A549 treated with AZD9567 at 1 μM for 4 hours (cell line): ENCODE measurements around the gene GFOD1. TPM values are rescaled to one million over a fixed set of nuclear protein-coding genes. Genes with fewer than 3 reads are reported as not detected.

Experiments used
- total RNA-seq: library from RNA; stranded (reverse); fragments of 200-300 nt; extraction: Qiagen RNA extraction; gene quantifications from 5 replicates; pipeline ENCODE4 v1.2.3, GENCODE V29; 2022; ENCODE audit not compliant: insufficient read depth

Gene GFOD1, protein sequence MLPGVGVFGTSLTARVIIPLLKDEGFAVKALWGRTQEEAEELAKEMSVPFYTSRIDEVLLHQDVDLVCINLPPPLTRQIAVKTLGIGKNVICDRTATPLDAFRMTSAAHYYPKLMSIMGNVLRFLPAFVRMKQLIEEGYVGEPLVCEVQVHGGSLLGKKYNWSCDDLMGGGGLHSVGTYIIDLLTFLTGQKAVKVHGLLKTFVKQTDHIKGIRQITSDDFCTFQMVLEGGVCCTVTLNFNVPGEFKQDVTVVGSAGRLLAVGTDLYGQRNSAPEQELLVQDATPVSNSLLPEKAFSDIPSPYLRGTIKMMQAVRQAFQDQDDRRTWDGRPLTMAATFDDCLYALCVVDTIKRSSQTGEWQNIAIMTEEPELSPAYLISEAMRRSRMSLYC
- total RNA-seq = 1.4 to 1.8 TPM (median 1.5 TPM) in 5 replicates

DNA sequence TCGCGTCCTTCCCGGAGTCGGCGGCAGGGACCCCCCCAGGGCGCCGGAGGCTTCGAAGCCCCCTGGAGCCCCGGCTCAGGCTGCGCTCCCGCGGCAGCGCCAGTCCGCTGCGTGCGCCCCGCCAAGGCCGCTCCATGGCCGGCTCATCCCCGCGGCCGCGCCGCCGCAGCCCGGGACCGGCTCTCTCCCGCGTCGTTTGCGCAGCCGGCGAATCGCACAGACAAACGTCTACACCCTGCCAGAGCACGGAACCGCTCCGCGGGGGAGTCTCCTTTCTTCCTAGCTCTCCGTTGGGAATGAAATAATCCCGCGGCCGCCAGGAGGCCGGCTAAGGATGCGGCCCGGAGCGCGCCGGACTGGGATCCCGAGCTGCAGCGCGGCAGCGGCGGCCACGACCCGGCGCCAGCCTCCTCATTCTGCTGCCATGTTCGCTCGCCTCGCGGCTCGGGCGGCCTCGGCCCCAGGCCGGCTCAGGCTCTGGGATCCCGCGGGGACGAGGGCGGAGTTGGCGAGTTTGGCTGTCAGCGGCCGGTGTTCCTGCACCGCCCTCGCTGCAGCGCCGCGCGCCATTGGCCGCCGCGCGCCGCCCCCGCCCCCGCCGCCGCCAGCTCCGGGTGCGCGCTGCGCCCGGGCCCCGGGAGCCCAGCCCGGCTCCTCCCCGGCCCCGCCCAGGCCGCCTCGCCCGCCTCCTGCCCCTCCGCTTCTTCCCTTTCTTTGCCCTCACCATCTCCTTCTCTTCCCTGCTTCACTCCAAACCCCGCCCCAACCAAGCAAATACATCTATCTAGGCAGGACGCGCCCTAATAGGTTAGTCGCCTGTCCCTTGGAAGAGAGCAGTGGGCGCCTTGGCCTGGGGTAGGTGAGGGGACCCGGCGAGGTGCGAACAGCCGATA lies at the start of gene GFOD1:
Gene GFOD1, minus strand, starts transcription at position 479 of the 893 bp plus-strand sequence. CDS start 710 bp downstream, outside the sequence.

DNA sequence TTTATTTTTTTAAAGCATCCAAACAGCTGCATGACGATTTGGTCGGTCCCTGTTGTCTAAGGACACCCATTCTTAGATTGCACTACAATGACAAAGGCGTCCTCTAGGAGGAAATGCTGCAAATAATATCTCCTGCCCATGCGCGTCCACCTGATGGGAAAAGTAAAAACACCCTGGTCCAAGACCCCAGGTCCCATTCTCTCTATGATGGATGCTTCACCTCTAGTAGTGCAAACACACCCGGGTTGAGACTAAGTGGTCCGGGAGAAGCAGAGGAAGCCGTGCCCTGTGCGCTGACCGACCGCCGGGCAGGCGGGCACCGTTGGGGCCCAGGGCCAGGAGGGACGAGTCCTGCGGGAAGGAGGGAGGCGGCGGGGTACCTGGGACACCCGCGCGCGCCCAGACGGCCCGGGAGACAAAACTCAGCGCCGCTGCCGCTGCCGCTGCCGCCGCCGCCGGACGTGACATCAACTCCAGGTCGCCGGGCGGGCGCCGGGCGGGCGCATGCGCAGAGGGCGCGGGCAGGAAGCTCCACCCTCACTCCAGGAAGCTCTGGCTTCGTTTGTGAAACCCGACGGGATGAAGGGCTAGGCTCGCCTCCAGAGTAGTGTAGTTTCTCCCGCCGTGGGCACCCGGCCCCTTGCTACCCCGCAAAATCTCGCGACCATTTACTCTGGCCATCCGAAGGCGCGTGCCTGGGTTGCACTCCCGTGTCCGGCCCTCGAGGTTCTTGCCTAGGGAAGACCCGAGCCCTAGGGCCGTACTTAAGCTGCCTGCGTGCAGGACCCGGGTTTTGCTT lies 159.1 kb downstream of the GFOD1 start, which contains the start of gene TBC1D7:
Gene TBC1D7, minus strand, starts transcription at position 462 of the 799 bp plus-strand sequence. CDS start 1,639 bp downstream, outside the sequence.

Other genes starting within 250 kb of the GFOD1 start
- gene TBC1D7, start 159.1 kb downstream of the GFOD1 start, total RNA-seq = 27.4 to 52.8 TPM (median 28.0 TPM) in 5 replicates
- 3.3 to 8.8 TPM (median 3.5 TPM) in 5 replicates for gene SIRT5, start 87.0 kb upstream of the GFOD1 start, total RNA-seq
- 66.8 to 72.0 TPM (median 68.0 TPM) in 5 replicates for gene NOL7, start 127.7 kb upstream of the GFOD1 start, total RNA-seq
- 12.0 to 25.0 TPM (median 13.7 TPM) in 5 replicates for gene RANBP9, start 224.2 kb upstream of the GFOD1 start, total RNA-seq